GM20000 (cell line): ENCODE measurements around the gene DGAT2L6.

Source experiments
- DNase-seq: peaks from one replicate; pipeline ENCODE4 v3.0.0; 2012; ENCODE audit warnings: low spot score
- CTCF ChIP-seq: IDR thresholded peaks from 2 replicates; pipeline ENCODE4 v1.5.1; 2012; ENCODE audit warnings: mild to moderate bottlenecking, control low read depth; ENCODE audit errors: extremely low read depth, missing control alignments

Gene DGAT2L6

GRCh38 chrX:70176938-70177533 is at the start of gene DGAT2L6:
Gene DGAT2L6, plus strand, starts transcription at chrX:70177483. Its CDS starts 100 bp downstream, at chrX:70177583.
- DNase-seq = peak; percentile 7
- TF ChIP-seq CTCF = no peak

- DNase-seq = no peak
- TF ChIP-seq CTCF = no peak
These were observed 49.2 kb upstream of the DGAT2L6 start for GRCh38 chrX:70128071-70128470.

GRCh38 chrX:70129816-70130215 is 47.5 kb upstream of the DGAT2L6 start:
- no peak for TF ChIP-seq CTCF
- no peak for DNase-seq

- no peak for TF ChIP-seq CTCF
- DNase-seq = no peak
These were observed 45.1 kb upstream of the DGAT2L6 start for GRCh38 chrX:70132224-70132623.

GRCh38 chrX:70132877-70133302 is 44.4 kb upstream of the DGAT2L6 start:
- TF ChIP-seq CTCF = no peak
- DNase-seq = no peak

GRCh38 chrX:70133303-70134115 is 43.8 kb upstream of the DGAT2L6 start, which contains the start of gene IGBP1:
Gene IGBP1, plus strand, starts transcription at chrX:70133447. Its CDS starts 501 bp downstream, at chrX:70133948.
- TF ChIP-seq CTCF = peak; percentile 6
- peak; percentile 80 for DNase-seq

- no peak for TF ChIP-seq CTCF
- DNase-seq = no peak
These were observed 43.2 kb upstream of the DGAT2L6 start for GRCh38 chrX:70134116-70134477.
